ENCODE results near the gene USP19.

Gene USP19

GRCh38 chr3:49134471-49135265 is 14.0 kb upstream of the USP19 start:
- DNase-seq (ENCODE audit: low read depth), result no peak

DNA sequence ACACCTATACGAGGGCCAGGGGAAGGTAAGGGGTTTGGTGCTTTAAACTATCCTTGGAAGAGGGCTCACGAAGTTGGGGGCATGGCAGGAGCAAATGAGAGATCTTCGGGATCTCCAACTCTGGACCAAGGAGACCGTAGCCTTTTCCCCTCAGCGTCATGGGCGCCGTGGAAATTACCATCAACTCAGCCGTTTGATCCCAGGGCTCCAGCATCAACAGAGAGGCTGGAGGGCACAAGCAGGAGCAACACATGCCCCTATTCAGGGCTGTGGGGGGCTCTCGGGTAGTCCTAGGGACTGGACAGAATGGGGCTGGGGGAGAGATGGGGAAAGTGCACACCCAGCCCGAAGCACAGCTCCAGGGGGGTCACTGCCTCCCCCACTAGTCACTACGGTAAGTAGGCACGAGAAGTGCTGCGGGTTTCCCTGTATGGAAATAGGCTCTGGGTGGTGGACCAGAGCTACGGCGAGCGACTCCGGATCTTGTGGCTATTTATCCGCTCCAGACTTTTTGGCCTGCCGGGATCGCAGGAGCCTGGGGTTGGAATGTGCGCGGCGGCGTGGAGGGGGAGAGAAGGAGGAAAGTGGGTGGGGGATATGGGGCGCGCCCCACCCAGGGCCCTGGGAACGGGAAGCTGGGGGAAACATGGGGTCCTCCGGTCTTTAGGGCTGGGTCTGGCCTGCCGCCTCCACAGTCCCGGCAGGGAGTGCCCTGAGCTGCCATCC is 12.8 kb upstream of the USP19 start:
- DNase-seq (ENCODE audit: low read depth), result no peak

DNA sequence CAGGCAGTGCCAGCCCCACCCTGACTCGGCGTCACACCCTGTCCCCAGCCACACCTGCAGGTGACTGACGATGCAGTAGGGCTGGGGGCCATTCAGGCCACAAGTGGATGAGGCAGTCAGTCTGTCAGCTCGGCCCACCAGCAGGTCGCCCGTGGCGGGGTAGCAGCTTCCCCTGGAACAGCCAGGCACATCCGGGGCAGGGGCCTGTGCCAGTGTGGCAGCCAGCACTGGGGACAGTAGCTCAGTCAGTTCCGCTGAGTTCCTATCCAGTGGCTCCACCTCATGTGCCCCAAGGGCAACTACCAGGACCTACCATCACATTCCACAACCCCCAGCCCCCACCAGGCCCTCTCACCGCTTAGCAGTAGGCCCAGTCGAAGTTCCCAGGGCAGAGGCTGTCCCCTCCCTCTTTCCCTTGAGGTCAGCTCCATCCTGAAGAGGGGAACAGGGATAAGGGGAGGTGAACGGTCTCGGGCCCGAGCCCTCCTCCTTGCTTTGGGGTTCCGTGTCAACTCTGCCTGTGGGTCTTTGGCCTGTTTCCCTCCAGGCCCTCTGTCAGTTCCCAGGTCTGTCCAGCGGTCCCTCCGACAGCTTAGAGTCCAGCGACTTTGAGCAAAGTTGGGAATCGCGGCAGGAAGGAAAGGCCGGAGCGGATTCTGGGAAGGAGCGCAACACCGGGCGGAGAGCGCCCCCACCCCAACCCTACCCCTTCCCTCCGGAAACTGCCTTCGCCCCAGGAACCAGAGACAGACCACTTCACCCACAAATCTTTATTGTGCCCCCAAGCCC is 12.0 kb upstream of the USP19 start, which contains the start of gene LAMB2:
Gene LAMB2 (minus strand): TSS at position 614 of the 789 bp plus-strand sequence. CDS start 183 bp downstream, at position 431.
- no peak for DNase-seq (ENCODE audit: low read depth)

- DNase-seq (ENCODE audit: low read depth), result no peak
Measured at GRCh38 chr3:49132073-49132436, 11.4 kb upstream of the USP19 start.

- DNase-seq (ENCODE audit: low read depth), result no peak
Measured at GRCh38 chr3:49131576-49131975, 11.0 kb upstream of the USP19 start.

- no peak for DNase-seq (ENCODE audit: low read depth)
Measured at GRCh38 chr3:49131040-49131439, 10.4 kb upstream of the USP19 start.

- DNase-seq (ENCODE audit: low read depth), result no peak
Measured at GRCh38 chr3:49124991-49125670, 4.5 kb upstream of the USP19 start.

GRCh38 chr3:49124203-49124602 is 3.6 kb upstream of the USP19 start:
- no peak for DNase-seq (ENCODE audit: low read depth)

GRCh38 chr3:49123687-49124086 is 3.1 kb upstream of the USP19 start:
- DNase-seq (ENCODE audit: low read depth), result no peak

- no peak for DNase-seq (ENCODE audit: low read depth)
Measured at GRCh38 chr3:49122886-49123545, 2.4 kb upstream of the USP19 start.

DNA sequence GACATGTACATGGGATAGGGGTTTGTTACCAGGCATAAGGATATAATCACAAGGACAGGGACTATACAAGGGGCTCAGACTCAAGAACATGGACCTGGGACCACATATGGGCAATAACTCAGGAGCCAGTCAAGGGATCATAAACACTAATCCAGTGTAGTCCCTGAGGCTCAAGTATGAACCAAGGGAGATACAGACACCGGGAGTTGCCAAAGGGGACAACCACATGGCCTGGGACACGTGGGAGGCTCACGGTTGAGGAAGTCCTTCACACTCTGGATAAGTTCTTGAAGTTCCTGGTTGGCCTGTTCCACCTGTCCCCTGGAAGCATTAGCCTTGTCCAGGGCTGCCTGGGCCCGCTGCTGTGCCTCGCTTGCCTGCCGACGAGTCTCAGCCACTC is 1.8 kb upstream of the USP19 start:
- no peak for DNase-seq (ENCODE audit: low read depth)

DNA sequence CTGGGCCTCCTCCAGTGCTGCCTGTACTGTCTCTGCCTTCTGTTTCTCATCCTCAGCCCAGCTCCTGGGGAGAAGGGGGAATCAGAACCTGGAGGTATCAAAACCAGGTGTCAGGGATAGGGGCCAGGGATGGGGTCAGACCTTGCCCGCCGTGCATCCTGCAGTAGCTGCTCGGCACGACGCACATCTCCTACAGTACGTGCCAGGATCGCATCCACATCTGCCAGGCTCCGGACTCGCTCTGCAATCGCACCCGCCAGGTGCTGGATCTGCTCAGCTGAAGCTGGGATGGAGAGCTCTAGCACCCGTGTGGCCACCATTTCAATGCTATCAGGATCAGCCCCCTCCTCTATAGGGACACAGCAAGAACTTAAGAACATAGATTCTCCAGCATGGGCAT is 1.4 kb upstream of the USP19 start:
- DNase-seq (ENCODE audit: low read depth), result no peak

DNA sequence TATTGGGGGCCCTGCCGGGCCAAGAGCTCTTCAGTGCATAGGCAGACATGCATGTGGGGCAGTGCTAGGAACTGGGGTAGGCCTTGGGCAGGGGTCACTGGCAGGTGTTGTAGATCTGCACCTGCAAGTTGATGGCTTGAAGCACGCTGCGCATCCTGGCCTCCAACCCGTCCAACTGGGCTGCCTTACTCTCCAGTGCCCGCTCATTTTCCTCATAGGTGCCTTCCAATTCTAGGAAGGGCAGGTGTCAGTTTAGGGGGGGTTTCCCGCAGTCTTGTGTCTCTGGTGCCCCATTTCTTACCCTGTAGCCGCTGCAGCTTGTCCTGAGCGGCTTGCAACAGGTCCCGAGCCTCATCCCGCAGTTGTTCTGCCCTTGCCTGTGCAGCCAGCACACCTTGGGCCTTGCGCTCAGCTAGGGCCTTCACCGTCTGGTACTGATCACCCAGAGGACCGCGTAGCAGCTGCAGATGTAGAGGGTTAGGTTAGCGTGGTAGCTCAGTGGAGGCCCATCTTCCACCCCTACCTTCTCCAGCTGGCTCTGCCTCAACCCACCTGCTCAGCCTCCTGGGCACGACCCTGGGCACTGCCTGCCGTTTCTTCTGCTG is 611 bp upstream of the USP19 start:
- no peak for DNase-seq (ENCODE audit: low read depth)

DNA sequence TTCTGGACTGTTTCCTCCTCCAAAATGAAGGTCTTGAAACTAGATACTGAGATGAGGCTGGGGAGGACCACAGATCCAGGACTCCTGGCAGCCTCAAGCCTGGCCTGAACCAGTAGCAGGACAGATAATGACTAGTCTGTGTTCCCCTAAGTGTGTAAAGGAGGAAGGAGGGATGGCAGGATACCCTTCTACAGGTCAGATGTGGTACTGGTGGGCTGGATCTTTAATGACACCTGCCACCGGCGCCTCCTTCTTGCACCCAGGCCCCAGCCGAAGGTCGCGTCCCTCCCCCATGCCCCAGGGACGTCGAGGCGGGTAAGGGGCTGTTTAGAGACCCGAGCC is 556 bp downstream of the USP19 start:
- no peak for DNase-seq (ENCODE audit: low read depth)

DNA sequence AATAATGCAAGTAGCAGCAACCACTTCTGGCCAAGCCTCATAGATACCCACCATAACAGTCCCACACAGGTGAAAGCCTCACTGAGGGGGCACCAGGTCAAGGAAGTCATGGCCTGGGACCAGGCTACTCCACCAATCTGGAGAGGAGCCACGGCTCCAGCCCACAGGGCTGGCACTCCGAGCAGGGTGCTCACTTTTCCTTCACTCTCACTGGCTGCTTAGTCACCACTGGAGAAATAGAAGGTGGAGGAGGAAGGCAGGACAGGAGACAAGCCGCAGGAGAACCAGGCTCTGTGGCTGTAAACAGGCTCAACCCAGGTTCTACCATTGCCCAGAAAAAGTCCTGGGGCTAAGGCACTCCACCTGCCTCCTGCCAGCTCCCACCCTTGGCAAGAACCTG is 1.2 kb downstream of the USP19 start:
- no peak for DNase-seq (ENCODE audit: low read depth)

DNA sequence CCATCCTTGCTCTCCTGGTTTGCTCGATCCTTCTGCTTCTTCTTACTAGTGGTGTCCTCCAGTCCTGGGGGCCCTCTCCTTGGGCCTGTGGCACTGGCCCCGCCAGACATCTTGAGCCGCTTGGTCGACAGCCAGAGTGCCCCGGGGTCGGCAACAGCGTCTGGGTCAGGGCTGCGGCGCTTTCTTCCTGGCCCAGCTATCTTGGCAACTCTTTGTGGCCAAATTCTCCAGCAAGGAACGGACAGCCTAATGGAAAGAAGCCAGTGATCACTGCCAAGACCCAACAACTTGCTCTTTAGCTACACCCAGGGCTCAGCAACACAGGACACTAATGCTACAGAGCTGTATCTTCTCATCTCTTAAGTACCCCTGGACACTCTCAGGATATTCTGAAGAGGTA is 1.6 kb downstream of the USP19 start:
- no peak for DNase-seq (ENCODE audit: low read depth)

- DNase-seq (ENCODE audit: low read depth), result no peak
Measured at GRCh38 chr3:49112262-49112661, 8.4 kb downstream of the USP19 start.

- no peak for DNase-seq (ENCODE audit: low read depth)
Measured at GRCh38 chr3:49111347-49111746, 9.3 kb downstream of the USP19 start.

- no peak for DNase-seq (ENCODE audit: low read depth)
Measured at GRCh38 chr3:49110780-49111179, 9.8 kb downstream of the USP19 start.

DNA sequence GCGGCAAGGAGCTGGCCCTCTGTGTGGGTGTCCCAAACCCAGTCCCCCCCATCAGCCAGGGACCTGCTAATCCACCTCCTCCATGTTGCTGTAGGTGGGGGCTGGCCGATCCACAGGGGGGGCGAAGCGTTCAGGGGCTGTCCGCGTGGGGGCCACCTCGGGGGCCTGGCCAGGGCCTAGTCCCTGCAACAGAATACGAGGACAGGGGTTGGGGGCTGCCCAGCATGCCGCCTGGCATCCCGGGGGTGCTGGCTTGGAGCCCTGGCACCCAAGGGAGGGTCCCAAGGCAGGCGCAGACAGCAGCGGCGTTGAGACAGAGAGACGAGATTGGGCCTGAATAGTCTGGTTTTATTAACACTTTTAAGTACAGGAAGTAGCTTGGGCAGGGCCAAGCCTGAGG is 12.3 kb downstream of the USP19 start:
- DNase-seq (ENCODE audit: low read depth), result no peak
